GM12801 (cell line): ENCODE results near the gene NSL1.

Experiments used
- TF ChIP-seq, protein P1 (sequence below): IDR thresholded peaks from one replicate; pipeline ENCODE4 v1.5.1; 2011; ENCODE audit warnings: control low read depth; ENCODE audit not compliant: insufficient read length; ENCODE audit errors: extremely low read depth

Gene NSL1

DNA sequence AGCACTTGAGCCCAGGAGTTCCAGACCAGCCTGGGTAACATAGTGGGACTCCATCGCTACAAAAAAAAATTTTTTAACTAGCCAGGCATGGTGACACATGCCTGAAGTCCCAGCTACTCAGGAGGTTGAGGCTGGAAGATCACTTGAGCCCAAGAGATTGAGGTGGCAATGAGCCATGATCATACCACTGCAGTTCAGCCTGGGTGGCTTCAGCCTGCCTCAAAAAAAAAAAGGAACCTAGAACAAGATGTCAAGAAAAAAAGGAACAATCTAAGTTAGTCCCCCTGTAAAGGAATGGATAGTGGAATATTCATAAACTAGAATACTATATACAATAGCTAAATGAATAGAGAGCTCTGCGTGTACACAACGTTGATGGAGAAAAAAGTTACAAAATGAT lies 14.4 kb downstream of the NSL1 start:
- TF ChIP-seq, protein P1, sequence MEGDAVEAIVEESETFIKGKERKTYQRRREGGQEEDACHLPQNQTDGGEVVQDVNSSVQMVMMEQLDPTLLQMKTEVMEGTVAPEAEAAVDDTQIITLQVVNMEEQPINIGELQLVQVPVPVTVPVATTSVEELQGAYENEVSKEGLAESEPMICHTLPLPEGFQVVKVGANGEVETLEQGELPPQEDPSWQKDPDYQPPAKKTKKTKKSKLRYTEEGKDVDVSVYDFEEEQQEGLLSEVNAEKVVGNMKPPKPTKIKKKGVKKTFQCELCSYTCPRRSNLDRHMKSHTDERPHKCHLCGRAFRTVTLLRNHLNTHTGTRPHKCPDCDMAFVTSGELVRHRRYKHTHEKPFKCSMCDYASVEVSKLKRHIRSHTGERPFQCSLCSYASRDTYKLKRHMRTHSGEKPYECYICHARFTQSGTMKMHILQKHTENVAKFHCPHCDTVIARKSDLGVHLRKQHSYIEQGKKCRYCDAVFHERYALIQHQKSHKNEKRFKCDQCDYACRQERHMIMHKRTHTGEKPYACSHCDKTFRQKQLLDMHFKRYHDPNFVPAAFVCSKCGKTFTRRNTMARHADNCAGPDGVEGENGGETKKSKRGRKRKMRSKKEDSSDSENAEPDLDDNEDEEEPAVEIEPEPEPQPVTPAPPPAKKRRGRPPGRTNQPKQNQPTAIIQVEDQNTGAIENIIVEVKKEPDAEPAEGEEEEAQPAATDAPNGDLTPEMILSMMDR, result no peak

- TF ChIP-seq, protein P1, result no peak
Measured at GRCh38 chr1:212775241-212775640, 16.3 kb downstream of the NSL1 start.

- TF ChIP-seq, protein P1, result no peak
Measured at GRCh38 chr1:212774584-212774983, 17.0 kb downstream of the NSL1 start.

DNA sequence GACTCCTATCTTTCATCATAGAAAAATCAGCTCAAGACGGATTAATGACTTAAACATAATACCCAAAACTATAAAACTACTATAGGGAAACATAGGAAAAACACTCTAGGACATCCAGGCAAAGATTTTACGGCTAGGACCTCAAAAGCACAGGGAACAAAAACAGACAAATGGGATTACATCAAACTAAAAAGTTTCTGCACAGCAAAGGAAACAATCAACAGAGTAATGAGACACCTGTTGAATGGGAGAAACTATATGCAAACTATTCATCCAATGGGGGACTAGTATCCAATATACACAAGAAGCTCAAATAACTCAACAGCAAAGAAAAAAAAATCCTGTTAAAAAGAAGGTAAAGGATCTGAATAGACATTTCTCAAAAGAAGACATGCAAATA lies 18.6 kb downstream of the NSL1 start:
- TF ChIP-seq, protein P1, result no peak

GRCh38 chr1:212771341-212771740 lies 20.2 kb downstream of the NSL1 start:
- TF ChIP-seq, protein P1, result no peak

DNA sequence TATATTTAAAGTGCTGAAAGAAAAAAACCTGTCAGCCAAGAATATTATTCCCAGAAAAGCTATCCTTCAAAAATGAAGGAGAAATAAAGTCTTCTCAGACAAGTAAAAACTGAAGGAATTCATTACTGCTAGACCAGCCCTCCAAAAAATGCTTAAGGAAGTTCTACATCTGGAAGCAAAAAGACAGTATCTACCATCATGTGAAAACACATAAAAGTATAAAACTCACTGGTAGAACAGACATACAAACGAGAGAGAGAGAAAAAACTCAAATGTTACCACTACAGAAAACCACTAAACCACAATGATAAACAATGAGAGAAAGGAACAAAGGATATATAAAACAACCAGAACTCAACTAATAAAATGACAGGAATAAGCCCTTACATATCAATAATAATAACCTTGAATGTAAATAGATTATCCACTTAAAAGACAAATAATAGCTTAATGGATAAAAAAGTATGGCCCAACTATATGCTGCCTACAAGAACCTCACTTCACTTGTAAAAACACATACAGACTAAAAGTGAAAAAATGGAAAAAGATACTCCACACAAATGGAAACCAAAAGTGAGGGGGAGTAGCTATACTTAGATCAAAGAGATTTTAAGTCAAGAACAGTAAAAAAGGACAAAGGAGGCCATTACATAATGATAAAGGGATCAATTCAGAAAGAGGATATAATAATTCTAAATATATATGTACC lies 22.0 kb downstream of the NSL1 start:
- TF ChIP-seq, protein P1, result no peak

DNA sequence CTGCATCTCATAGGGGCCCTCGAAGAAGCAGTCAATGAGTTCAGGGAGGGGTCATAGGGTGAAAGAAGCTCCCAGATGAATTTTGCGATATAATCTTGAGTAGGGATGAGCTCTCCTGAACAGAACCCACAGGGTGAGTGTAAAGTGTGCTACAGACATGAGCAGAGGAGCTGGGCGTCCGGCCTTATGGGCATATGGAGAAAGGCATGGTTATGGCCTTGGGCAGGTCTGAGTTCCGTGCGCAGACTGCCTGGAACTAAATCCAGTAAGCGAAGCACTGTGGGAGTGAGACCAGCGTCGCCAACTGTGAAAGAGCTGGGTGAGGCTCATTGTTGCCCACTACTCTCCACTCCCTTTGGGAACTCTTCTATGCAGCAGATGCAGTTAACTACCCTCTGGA lies 28.7 kb downstream of the NSL1 start:
- TF ChIP-seq, protein P1, result no peak
